DLD1 (cell line): ENCODE data around the gene SPINDOC.
"Not testable (repeated sequence)": the region's sequence is repeated elsewhere in the genome, so short reads cannot be mapped to it uniquely, and the experiment has no call there.

Experiments
- in situ Hi-C: cut with HindIII; loops from 2 replicates; pipeline ENCODE4 v1.10.0; 2017; ENCODE audit warnings: low sequenced_read_pairs

The SPINDOC gene

DNA sequence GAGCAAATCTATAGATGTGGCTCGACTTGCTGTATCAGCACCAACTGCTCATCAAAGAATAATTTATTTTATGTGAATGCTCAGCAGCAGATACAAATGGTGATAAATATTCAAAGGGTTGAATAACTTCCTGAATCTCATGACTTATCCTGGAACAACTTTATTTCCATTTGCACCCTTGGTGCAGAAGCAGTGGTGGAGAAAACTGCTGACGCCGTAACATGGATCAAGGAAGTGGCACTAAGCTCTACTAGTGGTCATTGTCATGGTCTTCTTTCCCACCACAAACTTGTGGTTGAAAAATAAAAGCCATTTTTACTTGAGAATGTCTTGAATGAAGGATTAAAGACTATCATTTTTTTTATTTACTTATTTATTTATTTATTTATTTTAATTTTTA lies 40.2 kb downstream of the SPINDOC start:
- in situ Hi-C loops: no loop called here

- in situ Hi-C loops: no loop called here
Measured at GRCh38 chr11:63854696-63855095, 41.4 kb downstream of the SPINDOC start.

GRCh38 chr11:63855975-63856374 lies 42.7 kb downstream of the SPINDOC start:
- in situ Hi-C loops: no loop called here

DNA sequence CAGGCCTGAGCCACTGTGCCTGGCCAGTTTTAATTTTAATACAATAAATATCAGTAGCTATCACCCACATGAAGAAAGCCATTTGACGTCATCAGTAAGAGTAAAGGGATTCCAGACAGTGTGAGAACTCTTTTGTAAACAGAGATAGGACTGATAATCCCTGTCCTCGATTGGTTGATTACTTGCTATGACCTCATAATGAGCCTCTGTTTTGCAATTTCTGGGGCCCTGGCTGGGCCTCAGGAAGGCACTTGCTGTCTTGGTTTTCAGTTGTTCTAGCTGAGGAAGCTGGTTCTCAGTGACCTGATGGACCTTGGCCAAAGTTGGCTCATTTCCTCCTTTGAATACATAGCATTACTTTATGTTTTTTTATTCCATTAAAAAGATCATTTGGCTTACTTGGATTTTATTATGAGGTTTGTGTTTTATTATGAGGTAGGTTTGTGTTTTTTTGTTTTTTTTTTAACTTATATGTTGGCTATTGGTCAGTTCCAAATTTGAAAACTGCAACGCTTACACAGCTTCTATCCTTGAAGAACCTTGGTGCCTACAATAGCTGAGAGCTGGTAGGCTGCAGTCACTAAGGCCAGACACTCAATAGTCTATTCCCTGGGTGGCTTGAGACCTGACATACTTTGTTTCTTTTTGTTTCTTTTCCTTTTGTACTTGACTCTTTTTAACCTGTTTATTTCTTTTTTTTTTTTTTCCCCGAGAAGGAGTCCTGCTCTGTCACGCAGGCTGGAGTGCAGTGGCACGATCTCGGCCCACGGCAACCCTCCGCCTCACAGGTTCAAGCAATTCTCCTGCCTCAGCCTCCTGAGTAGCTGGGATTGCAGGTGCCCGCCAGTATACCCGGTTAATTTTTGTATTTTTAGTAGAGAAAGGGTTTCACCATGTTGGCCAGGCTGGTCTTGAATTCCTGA lies 45.6 kb downstream of the SPINDOC start:
- in situ Hi-C loops: no loop called here

DNA sequence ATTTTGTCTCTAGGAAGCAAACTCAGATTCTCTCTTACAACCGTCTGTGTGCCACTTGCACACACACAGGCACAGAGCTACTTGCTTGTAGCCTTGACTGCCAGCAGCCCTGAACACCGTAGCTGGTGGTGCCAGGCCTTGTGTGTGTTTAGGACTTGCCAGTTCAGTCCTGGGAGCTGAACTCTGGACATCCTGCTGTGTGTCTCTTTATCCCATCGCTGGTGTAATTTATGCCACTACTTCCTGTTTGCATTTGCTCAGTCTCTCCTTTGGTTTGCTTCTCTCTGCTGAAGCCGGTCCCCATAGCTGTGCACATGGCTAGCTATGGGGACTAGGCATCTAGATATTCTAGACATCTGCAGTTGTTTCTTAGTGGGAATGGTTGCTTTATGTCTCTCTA lies 49.7 kb downstream of the SPINDOC start:
- in situ Hi-C loops: no loop called here

DNA sequence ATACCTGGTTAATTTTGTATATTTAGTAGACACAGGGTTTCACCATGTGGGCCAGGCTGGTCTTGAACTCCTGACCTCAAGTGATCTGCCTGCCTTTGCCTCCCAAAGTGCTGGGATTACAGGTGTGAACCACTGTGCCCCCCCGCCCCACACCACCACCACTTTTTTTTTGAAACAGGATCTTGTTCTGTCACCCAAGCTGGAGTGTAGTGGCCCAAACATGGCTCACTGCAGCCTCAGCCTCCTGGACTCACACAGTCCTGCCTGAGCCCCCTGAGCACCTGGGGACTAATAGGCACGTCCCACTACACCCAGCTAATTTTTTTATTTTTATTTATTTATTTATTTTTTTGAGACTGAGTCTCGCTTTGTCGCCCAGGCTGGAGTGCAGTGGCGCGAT lies 50.4 kb downstream of the SPINDOC start:
- in situ Hi-C loops: not testable (repeated sequence)

DNA sequence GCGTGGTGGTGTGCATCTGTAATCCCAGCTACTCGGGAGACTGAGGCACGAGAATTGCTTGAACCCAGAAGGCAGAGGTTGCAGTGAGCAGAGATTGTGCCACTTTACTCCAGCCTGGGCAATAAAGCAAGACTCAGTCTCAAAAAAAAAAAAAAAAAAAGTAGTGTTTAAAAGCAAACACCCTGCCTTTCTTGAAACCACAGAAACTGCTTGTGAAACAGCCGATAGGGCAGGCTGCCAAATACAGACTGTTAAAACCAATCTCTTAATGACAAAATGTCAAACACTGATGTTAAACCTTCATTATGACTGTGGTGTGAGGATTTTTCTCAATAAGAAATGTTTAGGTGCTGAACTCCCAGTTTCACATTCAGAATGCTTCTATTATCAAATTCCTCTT lies 53.0 kb downstream of the SPINDOC start:
- in situ Hi-C loops: no loop called here

- in situ Hi-C loops: no loop called here
Measured at GRCh38 chr11:63867511-63867910, 54.3 kb downstream of the SPINDOC start.

- in situ Hi-C loops: no loop called here
Measured at GRCh38 chr11:63868399-63869064, 55.3 kb downstream of the SPINDOC start.

DNA sequence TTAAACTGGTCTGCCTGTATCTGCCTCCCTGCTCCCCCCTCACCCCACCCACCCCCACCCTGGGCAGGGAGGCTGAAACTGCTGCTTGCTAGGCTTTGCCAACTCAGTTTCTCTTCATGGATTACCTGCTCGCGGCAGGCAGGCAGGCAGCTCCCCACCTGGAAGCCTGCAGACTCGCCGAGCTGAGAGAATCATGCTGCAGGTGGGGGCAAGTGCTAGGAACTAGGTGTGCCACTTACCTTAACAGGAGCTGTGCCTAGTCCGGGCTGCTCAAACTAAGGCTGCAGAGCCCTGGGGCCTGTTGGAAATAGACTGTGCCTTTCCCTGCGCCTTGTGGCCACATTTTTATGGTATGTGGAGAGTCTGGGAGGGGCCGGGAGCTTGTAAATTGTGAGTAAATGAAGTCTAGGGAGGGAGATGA lies 55.9 kb downstream of the SPINDOC start:
- in situ Hi-C loops: no loop called here

- in situ Hi-C loops: no loop called here
Measured at GRCh38 chr11:63869683-63870082, 56.4 kb downstream of the SPINDOC start.

- in situ Hi-C loops: no loop called here
Measured at GRCh38 chr11:63870351-63871140, 57.3 kb downstream of the SPINDOC start.

DNA sequence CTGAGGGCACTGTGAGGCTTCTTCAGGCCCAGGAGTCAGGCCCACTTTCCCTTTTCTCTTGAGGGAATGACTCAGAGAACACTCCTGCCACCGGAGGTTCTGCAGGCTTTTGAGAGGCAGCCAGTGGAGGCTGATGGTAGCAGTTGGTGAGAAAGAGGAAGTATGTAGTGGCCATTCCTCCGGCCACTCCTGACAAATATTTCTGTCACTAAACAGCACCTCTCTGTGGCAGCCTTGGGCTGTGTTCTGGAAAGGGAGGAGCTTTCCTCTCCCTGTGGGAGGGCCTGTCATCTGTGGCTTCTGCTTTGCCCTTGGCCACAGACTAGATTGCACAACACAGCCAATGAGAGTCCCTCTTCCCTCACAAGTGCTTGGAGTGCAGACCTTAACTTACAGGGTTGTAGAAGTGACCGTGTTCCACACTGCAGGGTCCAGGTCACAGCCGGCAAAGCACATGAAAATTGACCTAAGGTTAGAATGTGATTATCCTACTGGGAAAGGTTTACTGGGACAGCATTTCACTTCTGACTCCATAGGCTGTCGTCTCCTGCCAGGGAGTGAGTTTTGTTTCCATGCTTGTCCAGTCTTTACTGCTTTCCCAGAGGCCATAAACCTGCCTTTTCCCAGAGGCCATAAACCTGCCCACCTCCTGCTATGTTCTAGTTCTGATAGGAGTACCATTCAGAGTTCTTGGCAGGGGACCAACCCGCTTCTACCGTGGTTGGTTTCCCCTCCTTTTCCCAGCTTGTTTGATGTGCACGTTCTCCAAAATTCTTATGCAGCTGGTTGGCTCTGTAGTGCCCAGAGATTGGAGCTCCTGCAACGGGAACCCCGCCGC lies 58.9 kb downstream of the SPINDOC start:
- in situ Hi-C loops: no loop called here

DNA sequence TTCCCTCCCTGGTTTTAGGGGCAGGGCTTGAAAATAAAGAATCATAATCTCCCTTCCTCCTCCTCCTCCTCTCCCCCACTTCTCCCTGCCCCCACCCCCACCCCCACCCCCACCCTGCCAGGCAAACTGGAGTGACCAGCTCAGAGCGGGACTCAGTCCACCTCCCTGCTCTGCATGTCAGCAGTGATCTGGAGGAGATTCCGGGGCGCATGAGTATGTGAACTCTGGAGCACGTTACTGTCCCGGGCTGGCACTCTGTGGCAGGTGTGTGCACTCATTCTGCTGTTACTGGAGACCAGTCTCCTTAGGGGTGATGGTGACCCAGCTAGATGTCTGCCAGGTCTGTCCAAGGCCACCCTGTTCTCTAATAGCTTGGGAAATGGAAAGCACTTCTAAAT lies 59.5 kb downstream of the SPINDOC start:
- in situ Hi-C loops: no loop called here

GRCh38 chr11:63873311-63873710 lies 60.1 kb downstream of the SPINDOC start:
- in situ Hi-C loops: no loop called here

DNA sequence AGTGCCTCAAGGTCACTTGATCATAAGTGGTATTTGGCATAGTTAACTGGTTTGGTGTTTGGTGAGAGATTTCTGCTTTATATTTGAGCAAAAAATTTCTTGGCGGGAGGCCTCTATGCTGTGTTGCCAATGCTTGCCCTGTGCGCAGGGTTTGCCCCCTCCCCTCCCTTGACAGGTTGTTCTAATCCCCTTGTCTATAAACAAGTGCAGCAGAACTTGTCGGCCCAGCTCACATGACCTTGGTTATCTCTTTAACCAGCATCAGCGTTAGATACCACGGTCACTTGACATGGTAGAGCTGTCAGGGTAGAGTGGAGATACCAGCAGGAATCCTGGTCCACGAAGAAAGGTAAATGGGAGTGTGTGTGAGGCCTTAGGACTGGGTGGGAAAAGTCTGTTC lies 61.3 kb downstream of the SPINDOC start:
- in situ Hi-C loops: no loop called here

DNA sequence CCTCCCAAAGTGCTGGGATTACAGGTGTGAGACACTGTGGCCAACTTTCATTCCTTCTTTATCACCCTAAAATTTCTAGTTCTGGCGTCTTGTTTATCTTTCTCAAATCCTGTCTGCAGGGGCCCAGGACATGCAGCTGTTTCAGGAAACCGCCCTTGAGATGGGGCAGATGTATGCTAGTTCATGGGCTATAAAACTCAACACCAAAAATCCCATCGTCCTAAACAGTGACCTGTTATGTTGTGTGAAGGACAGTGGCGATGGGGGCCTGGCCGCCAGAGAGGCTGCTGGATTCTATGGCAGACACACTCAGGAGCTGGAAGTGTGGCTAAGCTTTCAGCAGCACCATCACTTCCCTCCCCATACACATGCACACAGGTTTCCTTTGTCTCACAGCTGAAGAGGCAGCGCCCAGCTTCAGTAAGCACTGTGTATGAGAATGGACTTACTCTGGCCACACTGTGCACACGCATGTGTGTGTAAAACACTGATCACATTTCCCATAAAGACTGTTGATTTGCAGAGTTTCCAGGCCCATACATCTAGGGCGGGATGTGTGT lies 62.3 kb downstream of the SPINDOC start:
- in situ Hi-C loops: no loop called here

DNA sequence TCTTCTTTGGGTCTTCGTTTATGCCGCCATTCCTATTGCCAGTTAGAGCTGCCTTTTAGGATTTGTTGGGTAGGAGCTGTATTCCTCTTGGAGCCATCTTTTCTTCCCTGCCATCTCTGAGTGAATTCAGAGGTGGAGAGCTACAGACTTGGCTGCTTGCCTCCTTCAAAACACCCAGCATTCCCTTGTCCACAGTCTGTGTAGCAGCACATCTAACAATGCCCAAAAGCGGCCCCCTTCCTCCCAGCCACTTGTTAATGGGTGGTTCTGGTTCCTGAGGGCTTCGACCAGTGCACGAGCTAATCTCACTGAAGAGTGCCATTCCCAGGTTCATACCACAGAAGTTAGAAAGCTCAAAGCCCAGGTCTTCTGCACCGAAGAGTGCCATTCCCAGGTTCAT lies 63.4 kb downstream of the SPINDOC start:
- in situ Hi-C loops: no loop called here
